Measurements from ENCODE around the gene CYB5R2.

DNA sequence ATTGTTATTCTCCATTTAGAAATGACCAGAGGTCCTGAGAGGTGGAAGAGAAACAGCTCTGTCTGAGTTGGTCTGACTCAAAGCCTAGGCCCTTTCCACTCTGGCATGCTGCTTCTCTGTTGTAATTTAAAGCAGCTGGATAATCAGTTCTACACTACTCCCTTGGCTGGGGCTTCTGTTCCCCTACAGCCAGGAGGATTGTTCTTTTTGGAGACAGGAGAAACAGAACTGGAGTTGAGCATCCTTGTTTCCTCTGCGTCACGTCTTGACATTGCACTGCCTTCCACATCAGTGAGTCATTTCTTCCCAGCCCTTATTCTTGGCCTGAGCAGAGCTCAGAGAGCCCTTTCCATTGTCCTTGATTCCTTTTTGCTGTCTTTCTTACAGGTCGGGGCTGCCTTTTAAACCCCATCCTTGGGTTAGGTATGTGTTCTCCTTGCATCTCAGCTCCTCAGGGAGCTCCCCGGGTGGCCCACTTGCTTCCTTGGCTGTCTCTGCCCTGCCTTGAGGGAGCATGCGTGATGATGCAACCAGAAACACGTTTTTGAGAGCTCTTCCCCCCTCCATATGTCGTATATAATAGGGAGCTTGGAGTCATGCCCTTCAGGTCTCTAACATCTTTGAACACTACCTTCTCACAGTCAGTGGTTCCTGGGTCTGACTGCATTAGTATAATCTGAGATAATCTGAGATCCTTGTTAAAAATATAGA is 35.7 kb downstream of the CYB5R2 start:
- TF ChIP-seq, protein P1, sequence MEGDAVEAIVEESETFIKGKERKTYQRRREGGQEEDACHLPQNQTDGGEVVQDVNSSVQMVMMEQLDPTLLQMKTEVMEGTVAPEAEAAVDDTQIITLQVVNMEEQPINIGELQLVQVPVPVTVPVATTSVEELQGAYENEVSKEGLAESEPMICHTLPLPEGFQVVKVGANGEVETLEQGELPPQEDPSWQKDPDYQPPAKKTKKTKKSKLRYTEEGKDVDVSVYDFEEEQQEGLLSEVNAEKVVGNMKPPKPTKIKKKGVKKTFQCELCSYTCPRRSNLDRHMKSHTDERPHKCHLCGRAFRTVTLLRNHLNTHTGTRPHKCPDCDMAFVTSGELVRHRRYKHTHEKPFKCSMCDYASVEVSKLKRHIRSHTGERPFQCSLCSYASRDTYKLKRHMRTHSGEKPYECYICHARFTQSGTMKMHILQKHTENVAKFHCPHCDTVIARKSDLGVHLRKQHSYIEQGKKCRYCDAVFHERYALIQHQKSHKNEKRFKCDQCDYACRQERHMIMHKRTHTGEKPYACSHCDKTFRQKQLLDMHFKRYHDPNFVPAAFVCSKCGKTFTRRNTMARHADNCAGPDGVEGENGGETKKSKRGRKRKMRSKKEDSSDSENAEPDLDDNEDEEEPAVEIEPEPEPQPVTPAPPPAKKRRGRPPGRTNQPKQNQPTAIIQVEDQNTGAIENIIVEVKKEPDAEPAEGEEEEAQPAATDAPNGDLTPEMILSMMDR (IDR thresholded peaks at IDR 0.05) = no peak
- TF ChIP-seq ZFX (IDR thresholded peaks at IDR 0.05; ENCODE audit: borderline replicate concordance) = no peak
